Activated CD4-positive, CD25-positive, alpha-beta regulatory T cell treated with anti-CD3 and anti-CD28 coated beads, Interleukin-2, amount 50 U/mL, for 72 hours (primary cell): ENCODE measurements around the gene MEGF10.

Experiments used
- DNase-seq: peaks from one replicate; pipeline ENCODE4 v3.0.0; 2021

The MEGF10 gene

GRCh38 chr5:127375124-127375523, 84.5 kb downstream of the MEGF10 start:
- no peak for DNase-seq

- no peak for DNase-seq
These were observed 85.0 kb downstream of the MEGF10 start for GRCh38 chr5:127375544-127376091.

GRCh38 chr5:127377651-127378050, 87.1 kb downstream of the MEGF10 start:
- DNase-seq, result no peak

GRCh38 chr5:127385936-127386335, 95.3 kb downstream of the MEGF10 start:
- DNase-seq, result no peak

- no peak for DNase-seq
These were observed 96.0 kb downstream of the MEGF10 start for GRCh38 chr5:127386557-127386956.

- no peak for DNase-seq
These were observed 99.0 kb downstream of the MEGF10 start for GRCh38 chr5:127389601-127390000.

GRCh38 chr5:127392762-127393161, 102.2 kb downstream of the MEGF10 start:
- DNase-seq, result no peak

- no peak for DNase-seq
These were observed 106.0 kb downstream of the MEGF10 start for GRCh38 chr5:127396490-127397155.

GRCh38 chr5:127398508-127398907, 107.9 kb downstream of the MEGF10 start:
- no peak for DNase-seq

- no peak for DNase-seq
These were observed 108.5 kb downstream of the MEGF10 start for GRCh38 chr5:127399068-127399467.

- DNase-seq, result no peak
These were observed 109.9 kb downstream of the MEGF10 start for GRCh38 chr5:127400539-127400938.

- DNase-seq, result no peak
These were observed 110.5 kb downstream of the MEGF10 start for GRCh38 chr5:127400946-127401670.

- DNase-seq, result no peak
These were observed 111.8 kb downstream of the MEGF10 start for GRCh38 chr5:127402361-127402760.

GRCh38 chr5:127404190-127404589, 113.6 kb downstream of the MEGF10 start:
- no peak for DNase-seq

GRCh38 chr5:127406326-127407121, 115.9 kb downstream of the MEGF10 start:
- DNase-seq, result no peak

GRCh38 chr5:127409246-127409917, 118.8 kb downstream of the MEGF10 start:
- no peak for DNase-seq

- no peak for DNase-seq
These were observed 119.5 kb downstream of the MEGF10 start for GRCh38 chr5:127409921-127410675.

GRCh38 chr5:127410959-127411358, 120.4 kb downstream of the MEGF10 start:
- DNase-seq, result no peak

- no peak for DNase-seq
These were observed 120.8 kb downstream of the MEGF10 start for GRCh38 chr5:127411381-127411780.

- no peak for DNase-seq
These were observed 122.1 kb downstream of the MEGF10 start for GRCh38 chr5:127412698-127413097.

- no peak for DNase-seq
These were observed 124.4 kb downstream of the MEGF10 start for GRCh38 chr5:127415034-127415433.

- DNase-seq, result no peak
These were observed 126.3 kb downstream of the MEGF10 start for GRCh38 chr5:127416906-127417305.
